Activated naive CD4-positive, alpha-beta T cell (primary cell): ENCODE results near the gene HSPA4.
"Not testable (repeated sequence)": the region's sequence is repeated elsewhere in the genome, so short reads cannot be mapped to it uniquely, and the experiment has no call there.

Experiments
- DNase-seq, 4 experiments: peaks; one replicate each; lab custom pipeline; 2025; lab: John Stamatoyannopoulos, UW

HSPA4 gene

DNA sequence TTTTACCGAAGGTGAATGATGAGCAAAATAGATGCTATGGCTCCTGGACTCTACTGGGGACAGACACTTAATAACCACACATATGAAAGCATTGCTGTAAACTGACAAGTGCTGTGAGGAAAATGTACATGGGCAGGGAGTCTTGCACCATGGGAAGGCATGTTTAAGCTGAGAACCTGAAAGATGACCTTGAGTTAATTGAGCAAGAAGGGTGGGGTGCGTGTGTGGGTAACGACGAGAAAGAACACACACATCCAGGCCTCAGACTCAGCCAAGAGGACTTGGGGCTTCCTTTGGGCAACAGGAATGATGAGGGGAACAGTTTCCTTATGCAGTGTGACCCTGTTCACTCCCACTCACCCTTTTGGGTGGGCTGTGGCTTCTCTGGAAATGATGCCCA, 73.1 kb downstream of the HSPA4 start:
- no peak for DNase-seq

- DNase-seq: no peak
Measured at GRCh38 chr5:133128066-133128465, 76.3 kb downstream of the HSPA4 start.

DNA sequence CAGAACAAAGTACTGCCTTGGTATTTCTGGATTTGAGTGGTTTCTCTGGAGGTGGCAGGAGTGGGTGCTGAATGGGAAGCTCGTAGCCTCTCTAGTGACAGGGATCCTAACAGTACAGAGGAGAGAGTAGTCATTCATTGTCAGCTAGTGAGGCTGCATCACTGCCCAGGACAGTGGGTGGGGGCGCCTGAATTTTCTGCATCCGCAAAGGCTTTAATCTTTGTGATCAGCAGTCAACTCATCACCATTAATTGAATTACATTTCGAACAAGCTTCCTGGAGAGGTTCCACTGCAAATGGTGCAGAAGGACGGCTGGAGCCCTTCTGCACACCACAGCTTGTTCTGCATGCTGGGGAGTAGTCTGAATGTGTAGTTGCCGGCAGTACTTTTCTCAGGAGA, 77.5 kb downstream of the HSPA4 start:
- no peak for DNase-seq

GRCh38 chr5:133129950-133130349, 78.1 kb downstream of the HSPA4 start:
- no peak for DNase-seq

GRCh38 chr5:133130387-133131118, 78.7 kb downstream of the HSPA4 start:
- no peak for DNase-seq

DNA sequence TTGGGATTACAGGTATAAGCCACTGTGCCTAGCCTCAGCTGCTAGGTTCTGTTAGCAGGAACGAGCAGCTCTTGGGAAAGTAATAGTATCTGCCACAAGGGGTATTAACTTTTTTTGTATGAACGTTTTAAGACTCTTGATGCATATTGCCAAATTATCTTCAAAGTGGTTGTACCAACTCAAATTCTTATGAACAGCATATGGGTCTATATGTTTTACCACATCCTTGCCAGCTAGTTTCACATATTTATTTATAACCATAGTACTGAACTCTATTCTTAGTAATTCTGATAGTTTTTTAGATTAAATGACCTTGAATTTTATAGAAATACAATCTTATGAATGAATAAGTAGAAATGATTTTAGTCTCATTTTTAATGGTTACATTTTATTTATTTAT, 80.9 kb downstream of the HSPA4 start:
- DNase-seq: no peak

DNA sequence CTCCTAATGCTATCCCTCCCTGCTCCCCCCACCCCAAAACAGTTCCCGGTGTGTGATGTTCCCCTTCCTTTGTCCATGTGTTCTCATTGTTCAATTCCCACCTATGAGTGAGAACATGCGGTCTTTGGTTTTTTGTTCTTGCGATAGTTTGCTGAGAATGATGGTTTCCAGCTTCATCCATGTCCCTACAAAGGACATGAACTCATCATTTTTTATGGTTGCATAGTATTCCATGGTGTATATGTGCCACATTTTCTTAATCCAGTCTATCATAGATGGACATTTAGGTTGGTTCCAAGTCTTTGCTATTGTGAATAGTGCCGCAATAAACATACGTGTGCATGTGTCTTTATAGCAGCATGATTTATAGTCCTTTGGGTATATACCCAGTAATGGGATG, 81.4 kb downstream of the HSPA4 start:
- not testable (repeated sequence) for DNase-seq

- DNase-seq: not testable (repeated sequence)
Measured at GRCh38 chr5:133136890-133137289, 85.1 kb downstream of the HSPA4 start.

DNA sequence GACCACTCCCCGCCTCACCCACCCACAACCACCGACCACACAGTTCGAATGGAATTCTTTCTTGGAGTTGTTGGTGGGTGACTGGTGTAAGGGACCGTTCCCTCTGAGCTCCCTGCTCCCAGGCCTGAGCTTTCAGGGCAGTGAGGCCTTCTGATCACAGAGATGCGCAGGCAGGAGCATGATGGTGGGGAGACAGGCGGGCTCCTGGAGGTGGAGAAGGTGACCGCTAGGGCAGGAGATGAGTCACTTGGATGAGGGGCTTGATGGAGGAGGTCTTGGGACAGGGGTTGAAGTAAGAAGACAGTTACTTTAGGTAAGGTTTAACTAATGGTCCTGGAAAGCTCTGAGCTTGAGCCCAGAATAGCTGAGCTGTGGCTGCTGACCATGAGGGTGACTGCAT, 88.5 kb downstream of the HSPA4 start:
- no peak for DNase-seq

GRCh38 chr5:133141746-133142145, 89.9 kb downstream of the HSPA4 start:
- DNase-seq: no peak

DNA sequence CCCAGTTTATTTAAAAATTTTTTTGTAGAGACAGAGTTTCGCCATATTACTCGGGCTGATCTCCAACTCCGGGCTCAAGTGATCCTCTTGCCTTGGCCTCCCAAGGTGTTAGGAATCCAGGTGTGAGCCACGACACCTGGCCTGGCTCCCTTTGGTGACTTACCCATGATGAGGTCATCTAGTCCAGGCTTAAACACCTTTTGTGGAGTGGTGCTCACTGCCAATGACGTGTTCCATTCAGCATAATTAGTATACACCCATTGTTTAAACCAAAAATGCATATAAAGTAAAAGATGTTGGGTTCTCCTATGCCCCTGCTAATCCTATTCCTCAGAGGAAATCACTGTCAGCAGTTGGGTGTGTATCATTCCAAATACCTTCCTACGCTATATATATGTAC, 91.0 kb downstream of the HSPA4 start:
- no peak for DNase-seq

- no peak for DNase-seq
Measured at GRCh38 chr5:133144245-133144981, 92.6 kb downstream of the HSPA4 start.

- no peak for DNase-seq
Measured at GRCh38 chr5:133145436-133146170, 93.8 kb downstream of the HSPA4 start.

- DNase-seq: no peak
Measured at GRCh38 chr5:133147411-133147810, 95.6 kb downstream of the HSPA4 start.

DNA sequence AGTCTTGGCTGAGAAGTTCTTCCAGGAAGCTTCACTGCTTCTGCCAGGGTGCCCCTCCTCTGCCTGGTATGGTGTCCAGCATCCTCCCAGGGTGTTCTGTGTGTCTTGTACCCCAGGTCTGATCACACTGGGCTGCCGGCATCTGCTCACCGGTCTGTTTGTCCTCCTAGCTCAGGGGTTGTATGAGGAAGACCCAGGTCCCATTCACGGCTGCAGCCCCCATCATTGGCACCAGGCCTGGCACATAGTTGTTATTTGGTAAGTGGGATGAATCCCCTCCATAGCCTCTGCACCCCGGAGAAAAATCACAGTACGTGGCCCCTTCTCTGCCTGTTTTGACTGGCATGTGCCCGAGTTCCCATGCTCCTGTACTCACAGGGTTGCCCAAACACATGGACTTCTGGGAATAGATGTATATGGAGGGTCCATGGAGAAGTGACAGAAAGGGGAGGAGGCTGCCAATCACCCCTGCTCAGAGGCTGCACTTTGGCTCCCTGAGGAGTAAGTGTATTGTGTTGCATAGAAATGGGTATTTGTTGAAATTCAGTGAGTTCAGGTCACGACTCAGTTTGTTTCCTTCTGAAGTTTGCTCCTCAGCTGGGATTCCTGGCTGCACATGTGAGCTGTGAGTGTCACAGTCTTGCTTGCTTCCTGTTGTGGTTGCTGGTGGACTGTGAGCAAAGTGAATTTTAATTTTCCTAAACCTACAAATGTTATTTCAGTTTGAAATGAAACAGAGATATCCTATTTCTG, 96.2 kb downstream of the HSPA4 start:
- no peak for DNase-seq

- no peak for DNase-seq
Measured at GRCh38 chr5:133149345-133149744, 97.5 kb downstream of the HSPA4 start.

DNA sequence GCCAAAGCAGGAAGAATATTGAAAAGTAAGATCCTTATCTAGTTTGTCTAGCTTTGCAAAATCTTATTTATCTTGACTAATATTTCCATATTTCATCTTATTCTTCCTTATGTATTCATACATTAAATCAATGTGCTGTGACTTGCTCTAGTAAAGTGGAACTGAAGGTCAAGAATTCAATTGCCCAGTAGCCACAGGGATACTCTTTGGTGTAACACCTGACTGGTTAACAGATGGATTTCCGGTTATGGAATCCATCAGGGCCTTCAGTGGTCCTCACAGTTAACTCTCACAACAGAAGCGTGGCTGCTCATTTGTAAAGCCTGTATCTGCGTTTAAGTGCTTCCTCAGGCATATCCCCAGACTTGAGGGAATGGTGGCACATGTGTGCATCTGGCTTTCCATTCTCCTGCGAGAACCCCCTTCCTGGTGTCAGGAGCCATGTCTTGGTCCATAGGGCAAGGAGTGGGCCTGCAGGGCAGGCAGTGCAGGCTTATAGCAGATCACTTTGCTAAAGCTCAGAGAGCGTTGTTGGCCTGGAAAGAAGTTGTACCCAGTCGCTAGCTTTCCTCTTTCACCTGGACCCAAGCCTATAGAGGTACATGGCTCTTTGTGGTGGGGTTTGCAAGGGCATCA, 99.2 kb downstream of the HSPA4 start:
- no peak for DNase-seq

DNA sequence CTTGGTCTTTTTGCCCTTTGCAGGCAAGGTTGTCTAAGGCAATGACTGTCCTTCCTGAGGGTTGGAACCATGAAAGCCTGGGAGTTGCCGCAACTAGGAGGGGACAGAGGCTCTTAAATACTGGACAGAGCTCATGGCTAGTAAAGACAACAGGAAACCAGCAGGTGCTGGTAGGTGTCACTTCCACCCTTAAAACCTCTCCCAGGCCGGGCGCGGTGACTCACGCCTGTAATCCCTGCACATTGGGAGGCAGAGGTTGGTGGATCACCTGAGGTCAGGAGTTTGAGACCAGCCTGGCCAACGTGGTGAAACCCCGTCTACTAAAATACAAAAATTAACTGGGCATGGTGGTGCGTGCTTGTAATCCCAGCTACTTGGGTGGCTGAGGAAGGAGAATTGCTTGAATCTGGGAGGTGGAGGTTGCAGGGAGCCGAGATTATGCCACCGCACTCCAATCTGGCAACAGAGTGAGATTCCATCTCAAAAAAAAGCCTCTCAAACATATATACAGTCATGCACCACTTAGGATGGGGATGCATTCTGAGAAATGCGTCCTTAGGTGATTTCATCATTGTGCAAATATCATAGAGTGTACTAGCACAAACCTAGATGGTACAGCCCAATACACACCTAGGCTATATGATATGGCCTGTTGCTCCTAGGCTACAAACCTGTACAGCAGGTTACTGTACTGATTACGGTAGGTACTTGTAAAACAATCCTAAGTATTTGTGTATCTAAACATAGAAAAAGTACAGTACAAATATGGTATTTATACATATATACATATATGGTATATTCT, 102.7 kb downstream of the HSPA4 start:
- no peak for DNase-seq

- no peak for DNase-seq
Measured at GRCh38 chr5:133155326-133155969, 103.6 kb downstream of the HSPA4 start.
